K562 (cell line): ENCODE measurements around the gene AADAC. TPM values are rescaled to one million over a fixed set of nuclear protein-coding genes. Genes with fewer than 3 reads are reported as not detected.

ENCODE experiments used
- ATAC-seq: fragments of 200-7000 bp; cut with Tn5 transposase; 3 replicates; pipeline ENCODE4 v1.9.1; 2020; ENCODE audit warnings: moderate library complexity
- BruUV-seq: library from RNA; stranded (reverse); fragments of 400-500 nt; replicated peaks from 2 replicates; lab custom pipeline; 2021; lab: Mats Ljungman, UMichigan
- CTCF ChIA-PET: fragments of 300-600 bp; formaldehyde crosslinking; extraction: SDS; loops from one replicate; lab custom pipeline; 2021; ENCODE audit warnings: low intra/inter-chr PET ratio; lab: Yijun Ruan, JAX
- POLR2A ChIA-PET: fragments of 300-600, 350-650 bp; sonication (Branson Sonifier 250); formaldehyde crosslinking; extraction: SDS; loops from one replicate; lab custom pipeline; 2021; ENCODE audit warnings: antibody characterized with exemption, inconsistent platforms; lab: Yijun Ruan, JAX
- DNase-seq, 4 experiments: peaks; one replicate each; pipeline versions ENCODE4 v3.0.0 to v3.0.0-alpha.2; 2011 to 2018; ENCODE audit warnings: low spot score in 3 of 4, mixed read lengths in 3 of 4; ENCODE audit errors: extremely low read depth in 1 of 4
- FAIRE-seq: peaks from 2 replicates; lab custom pipeline; 2011; peaks lifted over from hg19 to GRCh38; lab: Jason Lieb, UNC
- H2AFZ ChIP-seq: 2 replicates; pipeline ENCODE4 v1.6.0; 2011; ENCODE audit warnings: low read depth, low read length, control low read depth, inconsistent platforms
- H3K27ac ChIP-seq: fragments of 200-600 bp; 3 replicates; pipeline ENCODE4 v1.8.0; 2011; ENCODE audit warnings: low read depth, mild to moderate bottlenecking, control low read depth, inconsistent platforms, low read length, moderate library complexity, mixed read lengths; ENCODE audit errors: extremely low read depth
- H3K27me3 ChIP-seq, 2 experiments: fragments of 300-600 bp in 1 of 2; 2 replicates in 1 of 2; 3 replicates in 1 of 2; pipeline versions ENCODE4 v1.6.0 to v1.8.0; 2011; ENCODE audit warnings: inconsistent platforms in 2 of 2, low read length in 2 of 2, mild to moderate bottlenecking in 1 of 2, mixed read lengths in 1 of 2, moderate library complexity in 1 of 2; ENCODE audit not compliant: control insufficient read depth in 2 of 2, insufficient read depth in 2 of 2
- H3K36me3 ChIP-seq: fragments of 300-600 bp; 3 replicates; pipeline ENCODE4 v1.8.0; 2011; ENCODE audit warnings: mild to moderate bottlenecking, low read length, inconsistent platforms; ENCODE audit not compliant: control insufficient read depth, insufficient read depth
- H3K4me1 ChIP-seq, 2 experiments: fragments of 200-600 bp in 1 of 2; replicated peaks in 1 of 2; 2 replicates in 1 of 2; 3 replicates in 1 of 2; pipeline versions ENCODE4 v1.5.1 to v1.8.0; 2011; ENCODE audit warnings: inconsistent platforms in 2 of 2, low read length in 2 of 2, mild to moderate bottlenecking in 1 of 2, mixed read lengths in 1 of 2, moderate library complexity in 1 of 2; ENCODE audit not compliant: control insufficient read depth in 2 of 2, insufficient read depth in 2 of 2
- H3K4me2 ChIP-seq: 2 replicates; pipeline ENCODE4 v1.6.1; 2011; ENCODE audit warnings: low read length, control low read depth, inconsistent platforms, mixed read lengths; ENCODE audit not compliant: insufficient read depth
- H3K4me3 ChIP-seq: fragments of 200-600 bp; sonication (generic), shearing (Covaris generic); 2 replicates; pipeline ENCODE4 v1.5.1; 2016; ENCODE audit warnings: control low read depth, inconsistent platforms
- H3K79me2 ChIP-seq: fragments of 200-600 bp; 3 replicates; pipeline ENCODE4 v1.8.0; 2011; ENCODE audit warnings: low read length, inconsistent platforms; ENCODE audit not compliant: control insufficient read depth, insufficient read depth
- H3K9ac ChIP-seq, 2 experiments: 2 replicates each; pipeline versions ENCODE4 v1.6.0 to v1.6.1; 2011; ENCODE audit warnings: low read depth in 2 of 2, low read length in 2 of 2, control low read depth in 1 of 2, inconsistent platforms in 1 of 2, mild to moderate bottlenecking in 1 of 2, mixed read lengths in 1 of 2; ENCODE audit not compliant: insufficient read depth in 1 of 2
- H3K9me1 ChIP-seq: one replicate; pipeline ENCODE4 v1.6.0; 2011; ENCODE audit warnings: inconsistent platforms, mild to moderate bottlenecking, low read length, moderate library complexity; ENCODE audit not compliant: control insufficient read depth, insufficient read depth
- H3K9me3 ChIP-seq: replicated peaks from 2 replicates; pipeline ENCODE4 v1.5.1; 2011; ENCODE audit warnings: low read depth, low read length, inconsistent platforms; ENCODE audit not compliant: control insufficient read depth, insufficient read depth
- H4K20me1 ChIP-seq: replicated peaks from 2 replicates; pipeline ENCODE4 v1.6.1; 2011; ENCODE audit warnings: low read length, inconsistent platforms, mixed read lengths; ENCODE audit not compliant: control insufficient read depth, insufficient read depth
- HSF4 ChIP-seq: fragments of 250-450 bp; sonication (Bioruptor Pico); IDR thresholded peaks from 2 replicates; pipeline ENCODE4 v2.1.2; 2022; ENCODE audit warnings: mild to moderate bottlenecking, moderate library complexity, borderline replicate concordance
- SRSF3 ChIP-seq: fragments of 200-400 bp; formaldehyde crosslinking; IDR thresholded peaks from 2 replicates; pipeline ENCODE4 v1.6.1; 2016; ENCODE audit warnings: mild to moderate bottlenecking, low read length, moderate library complexity; ENCODE audit not compliant: insufficient read depth
- ZFP30 ChIP-seq: fragments of 250-450 bp; sonication (Bioruptor Pico); IDR thresholded peaks from 2 replicates; pipeline ENCODE4 v1.8.0; 2022; ENCODE audit warnings: moderate library complexity, mild to moderate bottlenecking, inconsistent platforms, borderline replicate concordance
- ZNF431 ChIP-seq: sonication (generic); formaldehyde crosslinking; IDR thresholded peaks from 2 replicates; pipeline ENCODE4 v1.8.0; 2022; ENCODE audit warnings: mild to moderate bottlenecking, missing genetic modification reagents
- WGBS: fragments of 100-300 bp; shearing (Covaris generic); methylation state at CpG from one replicate; pipeline ENCODE4 v1.1.6; 2016; ENCODE audit warnings: low coverage, mixed read lengths; ENCODE audit not compliant: insufficient coverage; ENCODE audit errors: missing lambda C conversion rate; 5-methylcytosine and 5-hydroxymethylcytosine counted together
- in situ Hi-C: fragments of 300-500 bp; cut with MboI; formaldehyde crosslinking; loops from 4 replicates; pipeline ENCODE4 v1.15.0; 2018; ENCODE audit warnings: inconsistent platforms, mixed read lengths
- intact Hi-C: fragments of 100-400 bp; cut with micrococcal nuclease; formaldehyde crosslinking; loops from 2 replicates; pipeline ENCODE4 v1.14.2; 2022
- polyA plus RNA-seq, 8 experiments: library from polyadenylated mRNA; depleted of rRNA in 4 of 8; stranded (reverse) in 5 of 8; unstranded in 3 of 8; fragments of >200 nt; fragmentation: Nextera tagmentation in 2 of 8; fragmentation: Illumina TruSeq in 1 of 8; extraction: Ambion mirVana in 2 of 8; extraction: Trizol in 1 of 8; gene quantifications; 2 replicates each; pipeline versions ENCODE4 v1.2.1 to v1.2.3, GENCODE V29; 2011 to 2014; ENCODE audit warnings: inconsistent platforms in 1 of 8, missing spikeins in 1 of 8
- total RNA-seq, 7 experiments: library from RNA; depleted of rRNA in 6 of 7; stranded (reverse); fragments of >200 nt in 6 of 7; fragmentation: Illumina TruSeq in 2 of 7; extraction: Trizol in 2 of 7; gene quantifications; 2 replicates each; pipeline versions ENCODE4 v1.2.1 to v1.2.3, GENCODE V29; 2011 to 2021; ENCODE audit warnings: low replicate concordance in 1 of 7

Gene AADAC
- total and polyA plus RNA-seq, 9 of the 15 experiments (the other 6 are each of a cell fraction or from before 2014, with no cell fraction given) = 0.47 TPM; not detected in 8

- H4K20me1 ChIP-seq = no peaks in the 10 kb centered on the region
- no peaks in the 10 kb centered on the region for H3K79me2 ChIP-seq
- H3K27ac ChIP-seq = no peak overlapping the region
- ATAC-seq (no peak), FAIRE-seq (no peak), DNase-seq (no peak)
- H3K27me3 ChIP-seq = no peaks in the 10 kb centered on the region
- H3K36me3 ChIP-seq = no peaks in the 10 kb centered on the region
- ChIA-PET CTCF (no interaction called here), POLR2A (no interaction called here)
- no peak overlapping the region for H3K9ac ChIP-seq
- H3K9me1 ChIP-seq = no peaks in the 10 kb centered on the region
- intact Hi-C loops = no loop called here
- H3K4me1 ChIP-seq = peaks cover 0 to 16% of the 10 kb centered on the region in 2 experiments; a peak in 3 of 5 replicates
- H3K4me3 ChIP-seq = no peak overlapping the region
- H2AFZ ChIP-seq = no peak overlapping the region
- no TSS peak for BruUV-seq
- WGBS = 13% methylated on average over 3 of the region's 3 CpGs
- TF ChIP-seq SRSF3 (no peak), ZNF431 (CRISPR knock-in tag) (no peak), HSF4 (no peak), ZFP30 (CRISPR knock-in tag) (no peak)
- TF ChIP-seq, all 486 proteins: peak for 0
- no peaks in the 10 kb centered on the region for H3K9me3 ChIP-seq
- in situ Hi-C loops = loop anchor here (10.0 kb wide), 1 partner anchor 1394 kb away; no protein-coding TSS in a partner anchor
- no peak overlapping the region for H3K4me2 ChIP-seq
Observed at GRCh38 chr3:151869181-151869580, 55.3 kb downstream of the AADAC start.
